Parathyroid adenoma (tissue), 2 donors: Measurements from ENCODE around the gene PRELID3B.
"Not testable (repeated sequence)": the region's sequence is repeated elsewhere in the genome, so short reads cannot be mapped to it uniquely, and the experiment has no call there.

Experiments used
- H2AFZ ChIP-seq: fragments of 300-600 bp; sonication (generic); one replicate; pipeline ENCODE4 v1.7.0; 2017; ENCODE audit warnings: antibody characterized with exemption, mild to moderate bottlenecking
- H3K27ac ChIP-seq: fragments of 300-600 bp; sonication (generic); one replicate; pipeline ENCODE4 v1.7.0; 2017
- H3K27me3 ChIP-seq: fragments of 300-600 bp; sonication (generic); one replicate; pipeline ENCODE4 v1.7.0; 2017; ENCODE audit warnings: low read length; ENCODE audit not compliant: control insufficient read depth, insufficient read depth
- H3K36me3 ChIP-seq: fragments of 300-600 bp; sonication (generic); one replicate; pipeline ENCODE4 v1.7.0; 2017; ENCODE audit warnings: low read length; ENCODE audit not compliant: control insufficient read depth, insufficient read depth
- H3K4me1 ChIP-seq: fragments of 300-600 bp; sonication (generic); one replicate; pipeline ENCODE4 v1.7.0; 2017; ENCODE audit warnings: control low read depth
- H3K4me2 ChIP-seq: fragments of 300-600 bp; sonication (generic); one replicate; pipeline ENCODE4 v1.7.0; 2017; ENCODE audit warnings: low read length
- H3K4me3 ChIP-seq: fragments of 300-600 bp; sonication (generic); one replicate; pipeline ENCODE4 v1.7.0; 2017; ENCODE audit warnings: low read depth, low read length
- H3K79me2 ChIP-seq: fragments of 300-600 bp; sonication (generic); one replicate; pipeline ENCODE4 v1.7.0; 2017; ENCODE audit warnings: control low read depth
- H3K9ac ChIP-seq: fragments of 300-600 bp; sonication (generic); one replicate; pipeline ENCODE4 v1.7.0; 2017; ENCODE audit warnings: mild to moderate bottlenecking
- H3K9me3 ChIP-seq: fragments of 300-600 bp; sonication (generic); one replicate; pipeline ENCODE4 v1.7.0; 2017; ENCODE audit warnings: low read length; ENCODE audit not compliant: control insufficient read depth
- CTCF ChIP-seq: fragments of 300-600 bp; sonication (generic); IDR thresholded peaks from one replicate; pipeline ENCODE4 v1.7.0; 2017; ENCODE audit warnings: antibody characterized with exemption, mild to moderate bottlenecking
- donor health status: primary hyperparathyroidism.

The PRELID3B gene

GRCh38 chr20:59013959-59014608 lies 28.5 kb downstream of the PRELID3B start:
- TF ChIP-seq CTCF: no peak
- no peak overlapping the region for H3K27ac ChIP-seq
- H3K36me3 ChIP-seq: no peaks in the 10 kb centered on the region
- no peak overlapping the region for H3K4me2 ChIP-seq
- H3K9ac ChIP-seq: no peak overlapping the region
- H3K4me1 ChIP-seq: peaks cover 6% of the 10 kb centered on the region
- no peaks in the 10 kb centered on the region for H3K27me3 ChIP-seq
- H2AFZ ChIP-seq: no peak overlapping the region
- H3K4me3 ChIP-seq: no peak overlapping the region
- H3K9me3 ChIP-seq: no peaks in the 10 kb centered on the region
- peaks cover 2% of the 10 kb centered on the region for H3K79me2 ChIP-seq

GRCh38 chr20:59013031-59013951 lies 29.3 kb downstream of the PRELID3B start:
- Histone ChIP-seq H3K27me3 (no peaks in the 10 kb centered on the region), H3K27ac (no peak overlapping the region)

GRCh38 chr20:59011874-59012157 lies 30.8 kb downstream of the PRELID3B start:
- not testable (repeated sequence) for H3K9me3 ChIP-seq, H3K4me2 ChIP-seq, H2AFZ ChIP-seq, H3K27me3 ChIP-seq, H3K9ac ChIP-seq, H3K4me1 ChIP-seq, H3K79me2 ChIP-seq, H3K4me3 ChIP-seq, H3K36me3 ChIP-seq
- peak overlapping the region; percentile 42 for H3K27ac ChIP-seq

More at GRCh38 chr20:59013031-59013951, 29.3 kb downstream of the PRELID3B start:
- H3K4me1 ChIP-seq: peaks cover 6% of the 10 kb centered on the region
- H2AFZ ChIP-seq: no peak overlapping the region
- TF ChIP-seq CTCF: no peak
- no peak overlapping the region for H3K9ac ChIP-seq
- peaks cover 2% of the 10 kb centered on the region for H3K79me2 ChIP-seq
- no peaks in the 10 kb centered on the region for H3K9me3 ChIP-seq
- no peak overlapping the region for H3K4me3 ChIP-seq
- H3K4me2 ChIP-seq: no peak overlapping the region
- no peaks in the 10 kb centered on the region for H3K36me3 ChIP-seq

- H3K4me3 ChIP-seq: no peak overlapping the region
- H3K4me2 ChIP-seq: no peak overlapping the region
- no peaks in the 10 kb centered on the region for H3K36me3 ChIP-seq
- H2AFZ ChIP-seq: no peak overlapping the region
- peak overlapping the region; percentile 42 for H3K27ac ChIP-seq
- no peaks in the 10 kb centered on the region for H3K27me3 ChIP-seq
- H3K9me3 ChIP-seq: no peaks in the 10 kb centered on the region
- TF ChIP-seq CTCF: no peak
- peaks cover 8% of the 10 kb centered on the region for H3K4me1 ChIP-seq
- no peak overlapping the region for H3K9ac ChIP-seq
- no peaks in the 10 kb centered on the region for H3K79me2 ChIP-seq
Observed at GRCh38 chr20:59010995-59011873, 31.4 kb downstream of the PRELID3B start.
